DMS53 (cell line): ENCODE measurements around the gene PLXNA3.
A peak's percentile ranks its signal among the peaks of the same experiment; 100 is the strongest.

Experiments
- DNase-seq: peaks from one replicate; lab custom pipeline; 2025; lab: John Stamatoyannopoulos, UW

Gene PLXNA3

DNA sequence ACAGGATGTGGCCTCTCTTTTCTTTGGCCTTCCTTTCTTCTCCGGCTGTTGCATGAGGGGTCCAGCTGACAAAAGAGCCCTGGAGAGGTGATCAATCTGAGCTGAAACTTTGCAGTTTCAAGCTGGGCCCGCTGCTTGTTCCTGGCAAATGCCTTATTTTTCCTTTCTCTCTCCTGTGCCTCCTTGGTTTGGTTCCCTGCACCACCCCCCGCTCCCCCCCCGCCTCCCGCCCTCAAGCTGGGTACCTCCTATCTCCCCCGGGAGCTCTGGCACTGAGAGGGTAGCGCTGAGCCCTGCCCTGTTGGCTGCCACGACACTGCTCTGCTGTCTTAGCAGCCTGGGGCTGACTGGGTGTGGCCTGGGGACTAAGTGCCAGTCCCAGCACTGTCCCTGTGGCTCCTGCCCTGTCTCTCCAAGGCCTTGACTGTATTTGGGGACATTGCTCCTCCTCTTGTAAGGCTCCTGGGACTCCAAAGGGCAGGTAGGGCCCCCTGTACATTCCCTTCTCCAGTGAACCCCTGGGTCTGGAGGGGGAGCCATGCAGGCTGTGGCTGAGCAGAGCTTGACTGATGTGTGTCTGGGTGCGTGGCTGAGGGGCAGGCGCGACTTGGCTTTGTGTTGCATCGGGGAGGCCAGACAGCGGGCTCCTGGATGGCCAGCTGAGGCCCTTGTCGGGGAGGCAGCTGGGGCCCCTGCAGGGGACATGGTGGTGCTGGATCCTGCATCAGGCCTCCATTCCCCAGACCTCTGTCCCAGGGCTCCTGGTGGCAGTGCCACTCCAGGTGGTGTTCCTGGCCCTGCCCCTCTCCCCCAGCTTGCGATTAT, 1.1 kb downstream of the PLXNA3 start:
- peak; percentile 52 for DNase-seq

DNA sequence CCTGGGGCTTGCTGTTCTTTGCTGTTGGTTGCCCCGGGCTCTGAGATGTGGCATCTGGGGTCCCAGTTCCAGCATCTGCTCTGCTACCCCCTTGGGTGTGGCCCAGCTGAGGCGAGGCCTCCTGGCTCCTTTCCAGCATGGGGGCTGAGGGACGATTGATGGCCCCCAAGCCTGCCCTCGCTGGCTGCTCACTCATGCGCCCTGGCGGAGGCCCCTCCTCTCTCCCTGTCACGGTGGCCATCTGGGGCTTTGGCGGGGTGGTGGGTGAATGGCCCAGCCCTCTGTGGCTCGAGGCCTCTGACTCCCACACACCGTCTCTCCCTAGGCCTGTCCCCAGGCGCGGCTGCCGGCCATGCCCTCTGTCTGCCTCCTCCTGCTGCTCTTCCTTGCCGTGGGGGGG, 1.8 kb downstream of the PLXNA3 start:
- DNase-seq: no peak

DNA sequence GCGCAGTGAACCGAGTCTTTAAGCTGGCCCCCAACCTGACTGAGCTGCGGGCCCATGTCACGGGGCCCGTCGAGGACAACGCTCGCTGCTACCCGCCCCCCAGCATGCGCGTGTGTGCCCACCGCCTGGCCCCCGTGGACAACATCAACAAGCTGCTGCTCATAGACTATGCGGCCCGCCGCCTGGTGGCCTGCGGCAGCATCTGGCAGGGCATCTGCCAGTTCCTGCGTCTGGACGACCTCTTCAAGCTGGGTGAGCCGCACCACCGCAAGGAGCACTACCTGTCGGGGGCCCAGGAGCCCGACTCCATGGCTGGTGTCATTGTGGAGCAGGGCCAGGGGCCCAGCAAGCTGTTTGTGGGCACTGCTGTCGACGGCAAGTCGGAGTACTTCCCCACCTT, 2.2 kb downstream of the PLXNA3 start:
- no peak for DNase-seq

GRCh38 chrX:154462396-154462795, 4.3 kb downstream of the PLXNA3 start:
- no peak for DNase-seq

DNA sequence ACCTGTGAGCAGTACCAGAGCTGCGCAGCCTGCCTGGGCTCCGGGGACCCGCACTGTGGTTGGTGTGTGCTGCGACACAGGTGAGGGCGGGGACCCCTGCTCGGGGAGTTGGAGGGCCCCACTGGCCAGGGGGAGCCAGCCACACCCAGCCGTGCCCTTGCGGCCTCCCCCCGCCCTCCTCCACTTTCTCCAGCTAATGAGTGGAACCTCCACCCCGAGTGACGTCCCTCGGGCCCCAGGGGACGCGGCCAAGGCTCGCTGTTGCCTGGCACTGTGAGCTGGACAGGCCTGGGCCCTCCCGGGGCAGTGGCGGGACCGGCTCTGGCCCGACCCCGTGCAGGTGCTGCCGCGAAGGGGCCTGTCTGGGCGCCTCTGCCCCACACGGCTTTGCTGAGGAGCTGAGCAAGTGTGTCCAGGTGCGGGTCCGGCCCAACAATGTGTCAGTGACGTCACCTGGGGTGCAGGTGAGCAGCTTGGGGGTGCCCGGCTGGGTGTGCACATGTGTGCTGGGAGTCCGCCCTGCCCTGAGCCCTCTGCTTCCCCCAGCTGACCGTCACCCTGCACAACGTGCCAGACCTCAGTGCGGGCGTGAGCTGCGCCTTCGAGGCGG, 5.6 kb downstream of the PLXNA3 start:
- DNase-seq: no peak

- no peak for DNase-seq
These were observed 6.8 kb downstream of the PLXNA3 start for GRCh38 chrX:154464806-154465365.

DNA sequence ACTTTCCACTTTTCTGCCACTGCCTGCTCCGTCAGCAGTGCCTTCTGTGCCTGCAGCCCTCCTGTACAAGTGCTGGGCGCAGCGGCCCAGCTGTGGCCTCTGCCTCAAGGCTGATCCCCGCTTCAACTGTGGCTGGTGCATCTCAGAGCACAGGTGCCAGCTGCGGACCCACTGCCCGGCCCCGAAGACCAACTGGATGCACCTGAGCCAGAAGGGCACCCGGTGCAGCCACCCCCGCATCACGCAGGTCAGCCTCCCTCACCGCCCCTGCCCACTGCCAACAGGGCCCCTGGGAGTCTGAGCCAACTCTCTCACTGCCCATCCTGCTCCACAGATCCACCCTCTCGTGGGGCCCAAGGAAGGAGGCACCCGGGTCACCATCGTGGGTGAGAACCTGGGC, 7.5 kb downstream of the PLXNA3 start:
- DNase-seq: no peak

GRCh38 chrX:154466036-154466435, 8.0 kb downstream of the PLXNA3 start:
- no peak for DNase-seq

DNA sequence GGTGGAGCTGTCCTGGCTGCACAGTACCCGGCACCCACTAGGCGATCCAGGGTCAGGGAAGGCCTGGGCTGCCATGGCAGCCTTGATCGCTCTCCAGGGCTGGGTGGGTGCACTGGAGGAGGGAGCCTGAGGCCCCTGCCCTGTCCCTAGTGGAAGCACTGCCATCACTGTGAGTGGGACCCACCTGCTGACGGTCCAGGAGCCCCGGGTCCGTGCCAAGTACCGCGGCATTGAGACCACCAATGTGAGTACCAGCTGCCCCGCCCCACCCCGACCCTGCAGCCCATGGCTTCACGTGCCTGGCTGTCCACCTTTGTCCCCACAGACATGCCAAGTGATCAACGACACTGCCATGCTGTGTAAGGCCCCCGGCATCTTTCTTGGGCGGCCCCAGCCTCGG, 8.8 kb downstream of the PLXNA3 start:
- no peak for DNase-seq

DNA sequence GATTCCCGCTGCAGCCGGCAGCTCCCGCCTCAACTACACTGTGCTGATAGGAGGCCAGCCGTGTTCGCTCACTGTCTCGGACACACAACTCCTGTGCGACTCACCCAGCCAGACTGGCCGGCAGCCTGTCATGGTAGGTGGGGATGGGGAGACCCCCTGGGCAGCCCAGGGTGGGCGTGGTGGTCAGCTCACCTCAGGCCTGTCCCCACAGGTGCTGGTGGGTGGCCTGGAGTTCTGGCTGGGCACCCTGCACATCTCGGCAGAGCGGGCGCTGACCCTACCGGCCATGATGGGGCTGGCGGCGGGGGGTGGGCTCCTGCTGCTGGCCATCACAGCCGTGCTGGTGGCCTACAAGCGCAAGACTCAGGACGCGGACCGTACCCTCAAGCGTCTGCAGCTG, 9.5 kb downstream of the PLXNA3 start:
- DNase-seq: no peak

- no peak for DNase-seq
These were observed 10.1 kb downstream of the PLXNA3 start for GRCh38 chrX:154468217-154468616.

DNA sequence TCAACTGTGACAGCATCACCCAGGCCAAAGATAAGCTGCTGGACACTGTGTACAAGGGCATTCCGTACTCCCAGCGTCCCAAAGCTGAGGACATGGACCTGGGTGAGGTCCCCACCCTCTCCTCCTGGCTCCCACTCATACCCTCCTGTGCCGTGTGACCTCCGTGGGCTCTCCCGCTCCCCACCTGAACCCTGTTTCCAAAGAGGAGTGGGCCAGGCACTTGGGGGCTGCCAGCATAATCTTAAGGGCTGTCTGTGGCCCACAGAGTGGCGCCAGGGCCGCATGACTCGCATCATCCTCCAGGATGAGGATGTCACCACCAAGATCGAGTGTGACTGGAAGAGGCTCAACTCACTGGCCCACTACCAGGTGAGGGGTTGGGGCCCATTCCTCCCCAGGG, 11.0 kb downstream of the PLXNA3 start:
- no peak for DNase-seq

GRCh38 chrX:154469880-154470279, 11.8 kb downstream of the PLXNA3 start:
- DNase-seq: no peak

DNA sequence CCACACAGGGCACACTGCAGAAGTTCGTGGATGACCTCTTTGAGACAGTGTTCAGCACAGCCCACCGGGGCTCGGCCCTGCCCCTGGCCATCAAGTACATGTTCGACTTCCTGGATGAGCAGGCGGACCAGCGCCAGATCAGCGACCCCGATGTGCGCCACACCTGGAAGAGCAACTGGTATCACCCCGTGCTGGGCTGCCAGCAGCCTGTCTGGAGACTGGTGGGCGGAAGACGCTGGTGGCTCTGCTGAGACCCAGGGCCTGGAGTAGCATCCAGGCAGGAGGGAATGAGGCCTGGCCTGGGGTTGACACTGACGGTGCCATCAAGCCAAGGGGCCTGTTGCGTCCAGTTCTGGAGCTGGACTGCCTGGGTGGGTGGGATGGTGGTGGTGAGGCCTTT, 12.4 kb downstream of the PLXNA3 start:
- no peak for DNase-seq

GRCh38 chrX:154470914-154471568, 13.0 kb downstream of the PLXNA3 start:
- DNase-seq: no peak

DNA sequence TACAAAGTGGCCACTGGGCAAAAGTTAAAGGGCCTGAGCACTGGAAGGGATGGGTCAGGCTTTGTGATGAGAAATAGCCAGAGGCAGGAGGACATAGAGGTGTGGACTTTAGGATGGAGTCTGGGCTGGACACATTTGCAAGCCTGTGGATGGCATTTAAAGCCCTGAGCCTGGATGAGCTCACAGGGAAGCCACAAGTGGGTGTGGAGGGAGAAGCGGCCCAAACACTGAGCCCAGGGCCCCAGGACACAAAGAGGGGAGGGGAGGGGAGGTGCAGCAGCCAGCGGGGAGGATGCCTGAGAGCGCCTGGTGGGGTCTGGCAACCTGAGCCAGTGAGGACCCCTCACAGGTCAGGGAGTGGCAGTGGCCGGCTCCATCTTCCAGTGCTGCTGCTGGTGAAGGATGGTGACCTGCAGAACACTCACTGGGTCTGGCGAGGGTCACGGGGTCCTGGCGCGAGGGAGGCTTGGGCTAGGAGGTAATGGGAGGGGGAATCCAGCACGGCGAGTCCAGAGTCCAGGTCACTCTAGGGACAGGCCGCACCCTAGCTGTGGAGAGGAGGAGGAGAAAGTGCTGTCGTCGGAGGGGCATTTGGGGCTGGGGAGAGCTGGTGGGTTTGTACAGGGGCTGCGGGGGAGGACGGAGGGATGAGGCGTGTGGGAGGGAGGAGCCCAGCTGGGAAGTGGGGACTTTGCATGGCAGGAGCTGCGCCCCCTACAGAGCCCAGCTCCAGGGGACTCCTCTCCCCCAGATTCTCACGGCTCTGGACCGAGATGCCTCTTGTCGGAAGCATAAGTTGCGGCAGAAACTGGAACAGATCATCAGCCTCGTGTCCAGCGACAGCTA, 14.0 kb downstream of the PLXNA3 start:
- DNase-seq: no peak

DNA sequence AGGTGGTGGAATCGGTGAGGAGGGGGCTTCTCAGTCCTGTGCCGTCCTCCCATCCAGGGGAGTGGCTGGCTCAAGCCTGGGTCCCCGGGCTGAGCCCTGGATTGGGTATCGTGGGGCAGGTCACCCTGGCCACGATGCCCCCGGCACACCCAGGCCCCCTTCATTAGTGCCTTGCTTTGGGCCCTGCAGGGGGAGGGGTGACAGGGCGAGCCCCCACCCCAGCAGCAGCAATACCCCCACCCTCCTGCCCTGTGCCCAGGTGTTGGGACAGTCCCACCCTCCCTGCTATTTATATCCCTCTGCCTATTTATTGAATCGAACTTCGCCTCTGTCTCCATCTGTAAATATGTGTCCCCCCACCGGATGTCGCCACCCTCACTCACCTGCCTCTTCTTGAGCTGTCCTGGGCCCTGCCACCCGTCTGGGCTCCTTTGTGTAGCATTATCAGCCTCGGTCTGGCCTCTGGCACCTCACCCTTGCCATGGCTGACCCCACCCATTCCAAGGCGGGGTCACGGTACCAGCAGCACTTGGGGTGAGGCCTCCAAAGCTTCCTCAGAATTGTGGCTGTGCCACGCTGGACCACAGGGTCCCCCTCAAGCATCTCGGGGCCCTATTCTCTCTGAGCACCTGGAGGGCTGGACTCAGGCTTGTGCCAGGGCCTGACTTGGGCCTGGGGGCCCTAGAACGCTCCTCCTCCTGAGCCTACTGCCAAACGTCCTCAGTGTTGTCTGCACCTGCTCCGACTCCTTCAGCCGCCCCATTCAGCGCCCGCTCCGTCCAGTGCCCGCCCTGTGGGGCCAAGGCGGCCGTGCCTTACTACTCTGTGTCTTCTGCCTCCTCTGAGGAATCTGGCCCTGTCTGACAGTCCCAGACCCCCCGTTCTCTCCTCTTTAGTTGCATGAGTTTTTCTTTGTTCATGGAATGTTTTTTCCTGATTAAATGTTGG, 14.9 kb downstream of the PLXNA3 start:
- DNase-seq: no peak

DNA sequence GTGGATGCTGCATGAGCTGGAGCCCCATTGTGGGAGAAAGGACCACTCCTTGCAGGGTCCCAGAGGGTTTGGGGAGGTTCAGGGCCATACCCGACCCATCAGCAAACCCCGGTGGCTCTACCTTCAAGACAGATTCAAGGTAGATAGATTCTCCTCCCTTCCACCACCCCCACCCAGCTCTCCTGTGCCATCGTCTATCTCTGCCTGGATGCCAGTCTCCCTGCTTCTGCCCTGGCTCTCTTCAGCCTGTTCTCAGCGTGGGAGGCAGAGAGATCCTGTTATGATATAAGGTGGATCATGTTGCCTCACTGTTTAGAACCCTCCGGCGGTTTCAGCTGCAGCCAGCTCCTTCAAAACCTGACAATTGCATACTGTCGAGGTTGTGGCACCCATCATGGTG, 15.6 kb downstream of the PLXNA3 start:
- DNase-seq: no peak

DNA sequence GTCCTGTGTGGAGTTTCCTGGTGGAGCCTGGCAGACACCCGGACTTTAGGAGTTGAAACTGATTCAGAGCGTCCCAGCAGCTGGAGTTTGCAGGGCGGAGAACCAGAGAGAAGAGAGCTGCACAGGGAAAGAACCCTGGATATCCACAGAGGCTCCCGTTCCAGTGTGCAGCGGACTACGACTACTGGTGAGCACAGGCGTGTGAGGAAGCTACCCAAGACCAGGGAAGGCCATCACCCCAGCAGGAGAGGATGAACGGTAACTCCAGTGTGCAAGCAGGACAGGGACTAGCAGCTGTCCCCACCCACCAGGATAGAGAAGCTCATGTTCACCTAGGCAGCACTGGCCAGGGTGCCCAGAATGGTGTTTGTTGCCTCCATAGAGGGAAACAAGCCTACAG, 18.7 kb downstream of the PLXNA3 start:
- DNase-seq: peak; percentile 35

DNA sequence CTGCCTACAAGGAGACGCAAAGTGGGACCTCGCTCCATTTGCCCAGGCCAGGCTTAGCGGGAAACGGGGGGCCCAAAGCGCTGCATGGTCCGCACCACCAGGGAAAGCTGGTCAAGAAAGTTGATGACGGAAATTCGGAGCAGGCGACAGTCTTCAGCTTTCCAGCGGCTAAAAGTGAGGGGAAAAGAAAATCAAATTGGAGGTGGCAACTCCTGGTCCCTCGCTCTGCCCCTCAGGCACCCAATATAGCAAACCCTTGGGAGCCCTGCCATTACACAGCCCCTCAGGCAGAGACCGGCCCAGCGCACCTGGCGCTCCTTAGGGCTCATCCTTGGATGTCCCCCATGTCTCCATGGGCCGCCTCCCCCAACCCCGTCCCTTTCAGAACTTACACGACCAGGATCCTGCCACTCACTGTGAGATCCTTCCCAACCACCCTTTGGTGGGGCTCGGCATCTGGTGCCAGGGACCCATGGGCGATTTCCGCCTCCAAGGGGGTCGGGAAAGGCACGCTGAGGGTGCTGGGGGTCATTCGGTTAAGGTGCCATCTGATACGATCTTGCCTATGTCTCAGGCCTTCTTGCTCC, 19.9 kb downstream of the PLXNA3 start:
- DNase-seq: peak; percentile 38
